ENCODE data around the gene POLR2E. TPM values are rescaled to one million over a fixed set of nuclear protein-coding genes. Genes with fewer than 3 reads are reported as not detected.

POLR2E gene
- total RNA-seq, 1 experiment from 2014 or later, result 117 TPM

DNA sequence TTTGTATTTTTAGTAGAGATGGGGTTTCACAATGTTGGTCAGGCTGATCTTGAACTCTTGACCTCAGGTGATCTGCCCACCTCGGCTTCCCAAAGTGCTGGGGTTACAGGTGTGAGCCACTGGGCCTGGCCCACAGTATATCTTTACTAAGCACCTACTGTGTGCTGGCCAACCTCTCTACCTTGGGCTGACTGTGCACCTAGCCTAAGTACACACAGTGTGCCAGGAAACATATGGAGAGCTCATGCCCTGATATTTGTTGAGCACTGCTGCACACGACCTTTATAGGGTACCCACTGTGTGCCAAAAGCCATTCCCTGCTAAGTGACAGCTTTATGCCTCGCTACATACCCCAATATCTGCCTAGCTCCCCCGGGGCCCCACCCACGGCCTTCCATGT, 34.5 kb downstream of the POLR2E start:
- Histone ChIP-seq H3K4me2 (ENCODE audit: low read depth, low read length, poor library complexity, severe bottlenecking) (no peak overlapping the region), H3K9ac (ENCODE audit: low read length) (no peak overlapping the region), H4K20me1 (ENCODE audit: insufficient read depth, low read depth, low read length) (no peaks in the 10 kb centered on the region), H3K79me2 (ENCODE audit: low read length) (no peaks in the 10 kb centered on the region), H3K4me3 (ENCODE audit: low read length) (no peak overlapping the region), H3K36me3 (ENCODE audit: insufficient read depth, low read length) (no peaks in the 10 kb centered on the region), H3K27ac (ENCODE audit: low read length) (no peak overlapping the region), H3K9me3 (ENCODE audit: low read length) (no peaks in the 10 kb centered on the region), H3K27me3 (ENCODE audit: low read length) (no peaks in the 10 kb centered on the region), H3K9me2 (replicated peaks; ENCODE audit: insufficient read depth, low read length) (no peaks in the 10 kb centered on the region), H3K4me1 (ENCODE audit: low read length) (peaks cover 34% of the 10 kb centered on the region), H2AFZ (ENCODE audit: low read length) (no peak overlapping the region)
- no peak for DNase-seq

- Histone ChIP-seq H3K36me3 (ENCODE audit: insufficient read depth, low read length) (no peaks in the 10 kb centered on the region), H4K20me1 (ENCODE audit: insufficient read depth, low read depth, low read length) (no peaks in the 10 kb centered on the region), H3K4me1 (ENCODE audit: low read length) (peaks cover 19% of the 10 kb centered on the region), H3K79me2 (ENCODE audit: low read length) (no peaks in the 10 kb centered on the region), H3K27ac (ENCODE audit: low read length) (0 out of 2 replicates have a peak overlapping the region, but pooled peaks have one; percentile 40), H3K9me3 (ENCODE audit: low read length) (no peaks in the 10 kb centered on the region), H3K9me2 (replicated peaks; ENCODE audit: insufficient read depth, low read length) (no peaks in the 10 kb centered on the region), H2AFZ (ENCODE audit: low read length) (no peak overlapping the region), H3K4me3 (ENCODE audit: low read length) (no peak overlapping the region), H3K4me2 (ENCODE audit: low read depth, low read length, poor library complexity, severe bottlenecking) (no peak overlapping the region), H3K9ac (ENCODE audit: low read length) (no peak overlapping the region), H3K27me3 (ENCODE audit: low read length) (no peaks in the 10 kb centered on the region)
- DNase-seq, result peak; percentile 74
Observed at GRCh38 chr19:1058112-1058511, 37.1 kb downstream of the POLR2E start.

- H3K27me3 ChIP-seq (ENCODE audit: low read length), result no peaks in the 10 kb centered on the region
- H3K9ac ChIP-seq (ENCODE audit: low read length), result no peak overlapping the region
- no peaks in the 10 kb centered on the region for H4K20me1 ChIP-seq (ENCODE audit: insufficient read depth, low read depth, low read length)
- H3K4me3 ChIP-seq (ENCODE audit: low read length), result no peak overlapping the region
- DNase-seq, result peak; percentile 75
- no peaks in the 10 kb centered on the region for H3K36me3 ChIP-seq (ENCODE audit: insufficient read depth, low read length)
- H3K4me2 ChIP-seq (ENCODE audit: low read depth, low read length, poor library complexity, severe bottlenecking), result no peak overlapping the region
- no peaks in the 10 kb centered on the region for H3K9me2 ChIP-seq (replicated peaks; ENCODE audit: insufficient read depth, low read length)
- peak overlapping the region; percentile 40; the same call in 1 of the 2 replicates for H3K27ac ChIP-seq (ENCODE audit: low read length)
- no peaks in the 10 kb centered on the region for H3K9me3 ChIP-seq (ENCODE audit: low read length)
- no peaks in the 10 kb centered on the region for H3K79me2 ChIP-seq (ENCODE audit: low read length)
- H3K4me1 ChIP-seq (ENCODE audit: low read length), result peaks cover 19% of the 10 kb centered on the region
- H2AFZ ChIP-seq (ENCODE audit: low read length), result no peak overlapping the region
Observed at GRCh38 chr19:1057176-1057855, 37.9 kb downstream of the POLR2E start.

GRCh38 chr19:1055886-1056620, 39.1 kb downstream of the POLR2E start:
- H3K4me2 ChIP-seq (ENCODE audit: low read depth, low read length, poor library complexity, severe bottlenecking), result no peak overlapping the region
- H3K36me3 ChIP-seq (ENCODE audit: insufficient read depth, low read length), result no peaks in the 10 kb centered on the region
- H3K27me3 ChIP-seq (ENCODE audit: low read length), result no peaks in the 10 kb centered on the region
- H4K20me1 ChIP-seq (ENCODE audit: insufficient read depth, low read depth, low read length), result no peaks in the 10 kb centered on the region
- H3K79me2 ChIP-seq (ENCODE audit: low read length), result no peaks in the 10 kb centered on the region
- DNase-seq, result no peak
- H3K9me3 ChIP-seq (ENCODE audit: low read length), result no peaks in the 10 kb centered on the region
- H3K4me3 ChIP-seq (ENCODE audit: low read length), result no peak overlapping the region
- no peak overlapping the region for H2AFZ ChIP-seq (ENCODE audit: low read length)
- H3K27ac ChIP-seq (ENCODE audit: low read length), result no peak overlapping the region
- peaks cover 19% of the 10 kb centered on the region for H3K4me1 ChIP-seq (ENCODE audit: low read length)
- H3K9ac ChIP-seq (ENCODE audit: low read length), result no peak overlapping the region
- no peaks in the 10 kb centered on the region for H3K9me2 ChIP-seq (replicated peaks; ENCODE audit: insufficient read depth, low read length)

GRCh38 chr19:1055028-1055425, 40.1 kb downstream of the POLR2E start:
- no peaks in the 10 kb centered on the region for H3K9me3 ChIP-seq (ENCODE audit: low read length)
- peaks cover 19% of the 10 kb centered on the region for H3K4me1 ChIP-seq (ENCODE audit: low read length)
- H3K4me3 ChIP-seq (ENCODE audit: low read length), result no peak overlapping the region
- no peak overlapping the region for H2AFZ ChIP-seq (ENCODE audit: low read length)
- no peaks in the 10 kb centered on the region for H3K79me2 ChIP-seq (ENCODE audit: low read length)
- no peaks in the 10 kb centered on the region for H4K20me1 ChIP-seq (ENCODE audit: insufficient read depth, low read depth, low read length)
- H3K27ac ChIP-seq (ENCODE audit: low read length), result no peak overlapping the region
- no peaks in the 10 kb centered on the region for H3K27me3 ChIP-seq (ENCODE audit: low read length)
- DNase-seq, result no peak
- no peak overlapping the region for H3K9ac ChIP-seq (ENCODE audit: low read length)
- H3K36me3 ChIP-seq (ENCODE audit: insufficient read depth, low read length), result no peaks in the 10 kb centered on the region
- no peak overlapping the region for H3K4me2 ChIP-seq (ENCODE audit: low read depth, low read length, poor library complexity, severe bottlenecking)
- H3K9me2 ChIP-seq (replicated peaks; ENCODE audit: insufficient read depth, low read length), result no peaks in the 10 kb centered on the region

DNA sequence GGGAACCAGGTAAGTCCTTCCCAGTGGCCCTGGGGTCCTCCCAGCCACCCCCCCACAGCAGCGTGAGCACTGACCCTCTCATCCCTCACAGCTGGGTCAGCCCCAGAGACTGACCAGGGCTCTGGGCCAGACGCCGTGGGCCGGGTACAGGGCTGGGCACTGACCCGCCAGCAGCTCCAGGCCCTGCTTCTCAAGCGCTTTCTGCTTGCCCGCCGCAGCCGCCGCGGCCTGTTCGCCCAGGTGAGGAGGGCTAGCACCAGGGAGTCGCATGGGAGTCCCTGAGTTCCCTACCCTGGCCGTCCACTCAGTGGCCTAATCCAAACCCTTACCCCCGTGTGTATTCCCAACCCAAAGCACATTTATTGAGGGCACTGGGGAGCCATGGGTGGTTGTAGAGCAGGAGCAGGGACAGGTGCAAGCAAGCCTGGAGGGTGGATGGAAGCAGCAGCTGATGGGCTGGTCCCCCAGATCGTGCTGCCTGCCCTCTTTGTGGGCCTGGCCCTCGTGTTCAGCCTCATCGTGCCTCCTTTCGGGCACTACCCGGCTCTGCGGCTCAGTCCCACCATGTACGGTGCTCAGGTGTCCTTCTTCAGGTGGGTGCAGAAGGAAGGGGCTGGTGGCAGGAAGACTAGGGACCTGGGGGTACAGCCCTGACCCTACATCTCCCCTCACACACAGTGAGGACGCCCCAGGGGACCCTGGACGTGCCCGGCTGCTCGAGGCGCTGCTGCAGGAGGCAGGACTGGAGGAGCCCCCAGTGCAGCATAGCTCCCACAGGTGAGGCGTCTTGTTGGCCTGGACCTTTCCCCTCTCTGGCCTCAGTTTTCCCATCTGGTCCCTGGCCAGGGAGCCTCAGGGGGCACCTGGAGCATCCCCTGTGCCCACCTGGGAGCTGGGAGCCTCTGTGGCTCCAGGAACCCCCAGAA, 40.8 kb downstream of the POLR2E start:
- no peak overlapping the region for H2AFZ ChIP-seq (ENCODE audit: low read length)
- no peaks in the 10 kb centered on the region for H3K9me3 ChIP-seq (ENCODE audit: low read length)
- DNase-seq, result no peak
- H4K20me1 ChIP-seq (ENCODE audit: insufficient read depth, low read depth, low read length), result no peaks in the 10 kb centered on the region
- no peak overlapping the region for H3K9ac ChIP-seq (ENCODE audit: low read length)
- H3K4me2 ChIP-seq (ENCODE audit: low read depth, low read length, poor library complexity, severe bottlenecking), result no peak overlapping the region
- H3K36me3 ChIP-seq (ENCODE audit: insufficient read depth, low read length), result no peaks in the 10 kb centered on the region
- H3K4me3 ChIP-seq (ENCODE audit: low read length), result no peak overlapping the region
- H3K79me2 ChIP-seq (ENCODE audit: low read length), result no peaks in the 10 kb centered on the region
- no peaks in the 10 kb centered on the region for H3K27me3 ChIP-seq (ENCODE audit: low read length)
- no peaks in the 10 kb centered on the region for H3K9me2 ChIP-seq (replicated peaks; ENCODE audit: insufficient read depth, low read length)
- H3K27ac ChIP-seq (ENCODE audit: low read length), result no peak overlapping the region
- H3K4me1 ChIP-seq (ENCODE audit: low read length), result peaks cover 19% of the 10 kb centered on the region

DNA sequence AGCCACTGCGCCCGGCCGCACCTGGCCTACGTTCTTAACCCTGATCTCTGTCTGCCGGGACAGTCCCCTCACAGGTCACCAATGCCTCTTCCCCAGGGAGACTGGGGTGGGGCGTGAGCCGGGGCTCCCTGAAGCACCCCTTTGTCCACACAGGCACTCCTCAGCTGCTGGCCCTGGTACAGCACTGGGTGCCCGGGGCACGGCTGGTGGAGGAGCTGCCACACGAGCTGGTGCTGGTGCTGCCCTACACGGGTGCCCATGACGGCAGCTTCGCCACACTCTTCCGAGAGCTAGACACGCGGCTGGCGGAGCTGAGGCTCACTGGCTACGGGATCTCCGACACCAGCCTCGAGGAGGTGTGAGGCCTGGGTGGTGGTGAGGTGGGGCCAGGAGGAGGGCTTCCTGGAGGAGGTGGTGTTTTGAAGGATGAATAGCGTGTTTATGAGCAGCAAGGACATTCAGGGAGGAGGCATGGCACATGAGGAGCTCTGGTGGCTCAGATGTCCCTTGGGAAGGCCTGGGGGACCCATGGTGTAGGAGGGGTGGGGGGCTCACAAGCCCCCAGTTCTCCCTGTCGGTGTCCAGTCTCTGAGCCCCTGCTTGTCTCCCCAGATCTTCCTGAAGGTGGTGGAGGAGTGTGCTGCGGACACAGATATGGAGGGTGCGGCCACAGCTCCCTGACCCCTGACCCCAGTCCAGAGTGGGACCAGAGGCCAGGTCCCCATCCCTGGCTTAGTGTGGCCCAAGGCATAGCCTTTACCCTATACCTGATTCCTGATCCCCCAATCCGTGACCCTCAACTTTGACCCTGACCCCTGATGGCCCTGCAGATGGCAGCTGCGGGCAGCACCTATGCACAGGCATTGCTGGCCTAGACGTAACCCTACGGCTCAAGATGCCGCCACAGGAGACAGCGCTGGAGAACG, 41.7 kb downstream of the POLR2E start:
- H3K36me3 ChIP-seq (ENCODE audit: insufficient read depth, low read length), result no peaks in the 10 kb centered on the region
- peaks cover 16% of the 10 kb centered on the region for H3K4me1 ChIP-seq (ENCODE audit: low read length)
- H3K9me3 ChIP-seq (ENCODE audit: low read length), result no peaks in the 10 kb centered on the region
- no peak for DNase-seq
- no peaks in the 10 kb centered on the region for H3K9me2 ChIP-seq (replicated peaks; ENCODE audit: insufficient read depth, low read length)
- no peak overlapping the region for H3K4me3 ChIP-seq (ENCODE audit: low read length)
- H3K9ac ChIP-seq (ENCODE audit: low read length), result no peak overlapping the region
- H3K27me3 ChIP-seq (ENCODE audit: low read length), result no peaks in the 10 kb centered on the region
- H3K4me2 ChIP-seq (ENCODE audit: low read depth, low read length, poor library complexity, severe bottlenecking), result no peak overlapping the region
- H3K79me2 ChIP-seq (ENCODE audit: low read length), result no peaks in the 10 kb centered on the region
- no peaks in the 10 kb centered on the region for H4K20me1 ChIP-seq (ENCODE audit: insufficient read depth, low read depth, low read length)
- H2AFZ ChIP-seq (ENCODE audit: low read length), result no peak overlapping the region
- no peak overlapping the region for H3K27ac ChIP-seq (ENCODE audit: low read length)
